Glutamatergic neuron (in vitro differentiated cells): ENCODE data around the gene SH3YL1. TPM values are rescaled to one million over a fixed set of nuclear protein-coding genes. Genes with fewer than 3 reads are reported as not detected.

Source experiments
- DNase-seq: peaks from one replicate; pipeline ENCODE4 v3.0.0; 2022
- H3K27ac Mint-ChIP-seq: one replicate; pipeline ENCODE4 v1.8.0; 2020; ENCODE audit warnings: mild to moderate bottlenecking, mixed read lengths, inconsistent platforms; ENCODE audit not compliant: unreplicated experiment
- H3K27me3 Mint-ChIP-seq: one replicate; pipeline ENCODE4 v1.8.0; 2020; ENCODE audit warnings: mild to moderate bottlenecking, moderate library complexity, mixed read lengths, inconsistent platforms; ENCODE audit not compliant: unreplicated experiment
- H3K36me3 Mint-ChIP-seq: one replicate; pipeline ENCODE4 v1.8.0; 2020; ENCODE audit warnings: mild to moderate bottlenecking, mixed read lengths, inconsistent platforms; ENCODE audit not compliant: unreplicated experiment
- H3K4me1 Mint-ChIP-seq: one replicate; pipeline ENCODE4 v1.8.0; 2020; ENCODE audit warnings: mild to moderate bottlenecking, low read depth, mixed read lengths, inconsistent platforms; ENCODE audit not compliant: unreplicated experiment
- H3K4me3 Mint-ChIP-seq: one replicate; pipeline ENCODE4 v1.8.0; 2020; ENCODE audit warnings: mild to moderate bottlenecking, mixed read lengths, inconsistent platforms; ENCODE audit not compliant: unreplicated experiment
- H3K9me3 Mint-ChIP-seq: one replicate; pipeline ENCODE4 v1.8.0; 2020; ENCODE audit warnings: mild to moderate bottlenecking, moderate library complexity, mixed read lengths, inconsistent platforms; ENCODE audit not compliant: unreplicated experiment
- CTCF ChIP-seq: fragments of 200-600 bp; sonication (generic); IDR thresholded peaks from one replicate; pipeline ENCODE4 v1.5.0; 2021; ENCODE audit not compliant: partially characterized antibody, unreplicated experiment
- long read RNA-seq: library from polyadenylated mRNA; unstranded; transcript quantifications from one replicate; pipeline ENCODE4 v2.0.0, GENCODE V29; 2020; ENCODE audit not compliant: unreplicated experiment
- total RNA-seq: library from RNA; stranded (reverse); fragmentation: NEBNext Ultra II Directional; extraction: Animal tissue kit (Norgen Biotek cat#: 25700); gene quantifications from one replicate; pipeline ENCODE4 v1.2.1, GENCODE V29; 2021; ENCODE audit not compliant: unreplicated experiment

SH3YL1 gene
- 21.4 TPM for total RNA-seq
- long read RNA-seq, partial matches to known transcripts, result 0 of 3 reads
- long read RNA-seq, other reads (novel, unspliced or antisense), result 3 of 3 reads

- peak within 1 kb of the TSS; percentile 91 for H3K4me3 Mint-ChIP-seq
- peaks cover 4% of the 10 kb centered on the region for H3K9me3 Mint-ChIP-seq
- peak; percentile 25 for DNase-seq
- TF ChIP-seq CTCF, result no peak
- H3K36me3 Mint-ChIP-seq, result no peaks in the 10 kb centered on the region
- H3K27me3 Mint-ChIP-seq, result peaks cover 3% of the 10 kb centered on the region
- H3K4me1 Mint-ChIP-seq, result peaks cover 19% of the 10 kb centered on the region
- peak within 1 kb of the TSS; percentile 68 for H3K27ac Mint-ChIP-seq
Measured at GRCh38 chr2:263774-264492, at the start of gene SH3YL1. SH3YL1 (minus strand) TSS chr2:264032; CDS start chr2:263984, 48 bp downstream.

- peaks cover 12% of the 10 kb centered on the region for H3K4me1 Mint-ChIP-seq
- no peak for TF ChIP-seq CTCF
- no peak overlapping the region for H3K27ac Mint-ChIP-seq
- H3K4me3 Mint-ChIP-seq, result no peak overlapping the region
- H3K36me3 Mint-ChIP-seq, result peaks cover 2% of the 10 kb centered on the region
- H3K27me3 Mint-ChIP-seq, result peaks cover 2% of the 10 kb centered on the region
- no peak for DNase-seq
- peaks cover 3% of the 10 kb centered on the region for H3K9me3 Mint-ChIP-seq
Measured at GRCh38 chr2:310994-311393, 47.2 kb upstream of the SH3YL1 start.

GRCh38 chr2:309954-310510 lies 46.2 kb upstream of the SH3YL1 start:
- peaks cover 4% of the 10 kb centered on the region for H3K9me3 Mint-ChIP-seq
- no peak for DNase-seq
- H3K36me3 Mint-ChIP-seq, result no peaks in the 10 kb centered on the region
- no peak overlapping the region for H3K4me3 Mint-ChIP-seq
- H3K4me1 Mint-ChIP-seq, result peaks cover 12% of the 10 kb centered on the region
- TF ChIP-seq CTCF, result no peak
- peaks cover 2% of the 10 kb centered on the region for H3K27me3 Mint-ChIP-seq
- peak overlapping the region; percentile 57 for H3K27ac Mint-ChIP-seq

- H3K9me3 Mint-ChIP-seq, result peaks cover 4% of the 10 kb centered on the region
- no peak for TF ChIP-seq CTCF
- peak overlapping the region; percentile 14 for H3K4me3 Mint-ChIP-seq
- peaks cover 2% of the 10 kb centered on the region for H3K27me3 Mint-ChIP-seq
- H3K4me1 Mint-ChIP-seq, result peaks cover 12% of the 10 kb centered on the region
- peak overlapping the region; percentile 41 for H3K27ac Mint-ChIP-seq
- no peak for DNase-seq
- H3K36me3 Mint-ChIP-seq, result no peaks in the 10 kb centered on the region
Measured at GRCh38 chr2:309148-309953, 45.5 kb upstream of the SH3YL1 start.
